IMR-90 (cell line): Measurements from ENCODE around the gene ABCA2. TPM values are rescaled to one million over a fixed set of nuclear protein-coding genes. Genes with fewer than 3 reads are reported as not detected.

Experiments
- ATAC-seq: fragments of 200-7000 bp; cut with Tn5 transposase; 2 replicates; pipeline ENCODE4 v1.9.1; 2020; ENCODE audit warnings: low read depth, mild to moderate bottlenecking, moderate library complexity
- BruUV-seq: library from RNA; stranded (reverse); fragments of 400-500 nt; replicated peaks from 2 replicates; lab custom pipeline; 2021; lab: Mats Ljungman, UMichigan
- CTCF ChIA-PET: fragments of 300-600 bp; formaldehyde crosslinking; extraction: SDS; loops from one replicate; lab custom pipeline; 2021; ENCODE audit warnings: antibody characterized with exemption; lab: Yijun Ruan, JAX
- POLR2A ChIA-PET: fragments of 300-600 bp; sonication (Branson Sonifier 250); formaldehyde crosslinking; loops from one replicate; lab custom pipeline; 2022; ENCODE audit warnings: antibody characterized with exemption; ENCODE audit not compliant: unreplicated experiment; lab: Charles Lee
- DNase-seq: peaks from one replicate; pipeline ENCODE4 v3.0.0; 2013
- H2AFZ ChIP-seq: replicated peaks from 2 replicates; pipeline ENCODE3; 2013; ENCODE audit warnings: low read length, mild to moderate bottlenecking; ENCODE audit not compliant: poor library complexity
- H2AK5ac ChIP-seq: 2 replicates; pipeline ENCODE4 v1.6.1; 2013; ENCODE audit warnings: low read depth, low read length, inconsistent platforms
- H2AK9ac ChIP-seq: replicated peaks from 2 replicates; pipeline ENCODE3; 2013; ENCODE audit warnings: mild to moderate bottlenecking, low read depth, low read length, moderate library complexity; ENCODE audit not compliant: poor library complexity
- H2BK120ac ChIP-seq: 2 replicates; pipeline ENCODE4 v1.6.1; 2013; ENCODE audit warnings: low read depth, low read length, inconsistent platforms
- H2BK15ac ChIP-seq: 3 replicates; pipeline ENCODE4 v1.6.1; 2013; ENCODE audit warnings: low read depth, low read length, inconsistent platforms
- H2BK20ac ChIP-seq: 2 replicates; pipeline ENCODE4 v1.6.1; 2013; ENCODE audit warnings: low read depth, mild to moderate bottlenecking, inconsistent platforms, low read length, moderate library complexity
- H2BK5ac ChIP-seq: 2 replicates; pipeline ENCODE4 v1.6.1; 2013; ENCODE audit warnings: mild to moderate bottlenecking, low read depth, low read length, inconsistent platforms; ENCODE audit not compliant: poor library complexity, severe bottlenecking
- H3K14ac ChIP-seq: replicated peaks from 2 replicates; pipeline ENCODE4 v1.6.1; 2013; ENCODE audit warnings: low read depth, low read length, inconsistent platforms
- H3K18ac ChIP-seq: 2 replicates; pipeline ENCODE4 v1.6.1; 2013; ENCODE audit warnings: low read depth, low read length, control low read depth
- H3K23ac ChIP-seq: 2 replicates; pipeline ENCODE4 v1.6.1; 2013; ENCODE audit warnings: low read depth, low read length, inconsistent platforms
- H3K27ac ChIP-seq: 2 replicates; pipeline ENCODE4 v1.5.1; 2013; ENCODE audit warnings: mild to moderate bottlenecking, control low read depth, low read length; ENCODE audit not compliant: insufficient read depth
- H3K27me3 ChIP-seq: 2 replicates; pipeline ENCODE4 v1.6.1; 2013; ENCODE audit warnings: low read length; ENCODE audit not compliant: control insufficient read depth, insufficient read depth
- H3K36me3 ChIP-seq: 2 replicates; pipeline ENCODE4 v1.6.1; 2013; ENCODE audit warnings: low read length, mixed read lengths; ENCODE audit not compliant: control insufficient read depth, insufficient read depth
- H3K4ac ChIP-seq: 2 replicates; pipeline ENCODE4 v1.6.1; 2013; ENCODE audit warnings: low read depth, low read length, inconsistent platforms
- H3K4me1 ChIP-seq: 2 replicates; pipeline ENCODE4 v1.6.1; 2013; ENCODE audit warnings: low read length, mixed read lengths; ENCODE audit not compliant: control insufficient read depth, insufficient read depth
- H3K4me2 ChIP-seq: 2 replicates; pipeline ENCODE4 v1.6.1; 2013; ENCODE audit warnings: low read depth, mild to moderate bottlenecking, control low read depth, low read length, moderate library complexity
- H3K4me3 ChIP-seq: 2 replicates; pipeline ENCODE4 v1.5.1; 2013; ENCODE audit warnings: low read depth, mild to moderate bottlenecking, control low read depth, low read length, moderate library complexity; ENCODE audit not compliant: insufficient read depth
- H3K56ac ChIP-seq: 2 replicates; pipeline ENCODE4 v1.6.1; 2013; ENCODE audit warnings: low read length, inconsistent platforms; ENCODE audit not compliant: insufficient read depth; ENCODE audit errors: extremely low read depth
- H3K79me1 ChIP-seq, 2 experiments: 2 replicates each; pipeline ENCODE4 v1.6.1; 2013; ENCODE audit warnings: low read length in 2 of 2, inconsistent platforms in 1 of 2, low read depth in 1 of 2
- H3K9ac ChIP-seq: 2 replicates; pipeline ENCODE4 v1.6.1; 2013; ENCODE audit warnings: low read depth, low read length, control low read depth
- H3K9me1 ChIP-seq: 2 replicates; pipeline ENCODE4 v1.6.1; 2013; ENCODE audit warnings: low read length, inconsistent platforms; ENCODE audit not compliant: insufficient read depth
- H3K9me3 ChIP-seq: 2 replicates; pipeline ENCODE4 v1.6.1; 2013; ENCODE audit warnings: low read length; ENCODE audit not compliant: control insufficient read depth, insufficient read depth
- H4K20me1 ChIP-seq: 2 replicates; pipeline ENCODE4 v1.6.1; 2013; ENCODE audit warnings: low read length, inconsistent platforms; ENCODE audit not compliant: insufficient read depth
- H4K5ac ChIP-seq: 2 replicates; pipeline ENCODE4 v1.6.1; 2013; ENCODE audit warnings: mild to moderate bottlenecking, low read depth, low read length, control low read depth
- H4K8ac ChIP-seq, 2 experiments: 2 replicates each; pipeline ENCODE4 v1.6.1; 2013; ENCODE audit warnings: low read depth in 2 of 2, low read length in 2 of 2, control low read depth in 1 of 2, inconsistent platforms in 1 of 2
- H4K91ac ChIP-seq: 2 replicates; pipeline ENCODE4 v1.6.1; 2013; ENCODE audit warnings: low read depth, low read length, inconsistent platforms; ENCODE audit not compliant: insufficient read depth
- BHLHE40 ChIP-seq: fragments of 150-350 bp; IDR thresholded peaks from 2 replicates; pipeline ENCODE4 v1.6.1; 2016; ENCODE audit warnings: mild to moderate bottlenecking, low read depth, low read length
- CEBPB ChIP-seq: IDR thresholded peaks from 2 replicates; pipeline ENCODE4 v1.6.1; 2012; ENCODE audit warnings: low read depth, low read length, improper control_type of control experiment
- CHD1 ChIP-seq: IDR thresholded peaks from 2 replicates; pipeline ENCODE4 v1.6.1; 2012; ENCODE audit warnings: low read depth, low read length, improper control_type of control experiment
- FOS ChIP-seq: fragments of 150-350 bp; IDR thresholded peaks from 2 replicates; pipeline ENCODE4 v1.6.1; 2016; ENCODE audit warnings: low read depth, low read length
- MAFK ChIP-seq: IDR thresholded peaks from 2 replicates; pipeline ENCODE4 v1.6.1; 2012; ENCODE audit warnings: low read depth, low read length, improper control_type of control experiment
- MAZ ChIP-seq: IDR thresholded peaks from 2 replicates; pipeline ENCODE4 v1.6.1; 2012; ENCODE audit warnings: low read depth, mild to moderate bottlenecking, low read length, improper control_type of control experiment, moderate library complexity, borderline replicate concordance
- MXI1 ChIP-seq: IDR thresholded peaks from 2 replicates; pipeline ENCODE4 v1.6.1; 2012; ENCODE audit warnings: low read depth, mild to moderate bottlenecking, low read length, moderate library complexity, borderline replicate concordance
- NFE2L2 ChIP-seq: fragments of 150-350 bp; IDR thresholded peaks from 2 replicates; pipeline ENCODE4 v1.6.1; 2016; ENCODE audit warnings: low read depth, mild to moderate bottlenecking, low read length
- POLR2A ChIP-seq: IDR thresholded peaks from 2 replicates; pipeline ENCODE4 v1.6.1; 2012; ENCODE audit warnings: mild to moderate bottlenecking, low read depth, low read length
- RAD21 ChIP-seq: IDR thresholded peaks from 2 replicates; pipeline ENCODE4 v1.6.1; 2012; ENCODE audit warnings: low read length, improper control_type of control experiment
- RCOR1 ChIP-seq: IDR thresholded peaks from 2 replicates; pipeline ENCODE4 v1.6.1; 2012; ENCODE audit warnings: mild to moderate bottlenecking, low read length, improper control_type of control experiment; ENCODE audit not compliant: insufficient replicate concordance
- RFX5 ChIP-seq: IDR thresholded peaks from 2 replicates; pipeline ENCODE4 v1.8.0; 2012; ENCODE audit warnings: low read depth, mild to moderate bottlenecking, low read length, moderate library complexity
- SMC3 ChIP-seq: fragments of 150-350 bp; IDR thresholded peaks from 2 replicates; pipeline ENCODE4 v1.6.1; 2016; ENCODE audit warnings: low read depth, mild to moderate bottlenecking, antibody characterized with exemption, low read length, moderate library complexity
- WGBS, 2 experiments: methylation state at CpG; one replicate each; pipeline versions ENCODE4 v1.1.5 to v1.1.7; 2013; ENCODE audit warnings: missing lambda C conversion rate in 2 of 2; ENCODE audit not compliant: insufficient read length in 1 of 2; ENCODE audit errors: extremely low coverage in 2 of 2; 5-methylcytosine and 5-hydroxymethylcytosine counted together
- dilution Hi-C: fragments of 300-500 bp; cut with HindIII; formaldehyde crosslinking; loops from one replicate; pipeline ENCODE4 v1.14.3; 2018; ENCODE audit warnings: low sequenced_read_pairs; ENCODE audit not compliant: unreplicated experiment
- in situ Hi-C: fragments of 300-500 bp; cut with MboI; formaldehyde crosslinking; loops from 3 replicates; pipeline ENCODE4 v1.14.3; 2019; ENCODE audit warnings: low sequenced_read_pairs, inconsistent platforms, mixed read lengths
- intact Hi-C: fragments of 100-400 bp; cut with micrococcal nuclease; formaldehyde crosslinking; loops from 2 replicates; pipeline ENCODE4 v1.10.0; 2022
- polyA plus RNA-seq, 3 experiments: library from polyadenylated mRNA; depleted of rRNA; stranded (reverse); fragments of >200 nt; gene quantifications; 2 replicates each; pipeline ENCODE4 v1.2.3, GENCODE V29; 2012; ENCODE audit warnings: low replicate concordance in 1 of 3
- total RNA-seq: library from RNA; depleted of rRNA; stranded (reverse); fragments of >200 nt; gene quantifications from 2 replicates; pipeline ENCODE4 v1.2.3, GENCODE V29; 2012
- TF ChIP-seq, protein P1 (sequence below): fragments of 150-350 bp; IDR thresholded peaks from 2 replicates; pipeline ENCODE4 v1.6.1; 2017; ENCODE audit warnings: mild to moderate bottlenecking, antibody characterized with exemption, low read length, low read depth
- TF ChIP-seq, protein P2 (sequence below): conservative IDR thresholded peaks from 2 replicates; pipeline ENCODE4 v1.5.1; 2012; ENCODE audit warnings: mild to moderate bottlenecking, low read depth, low read length, improper control_type of control experiment
- TF ChIP-seq, protein P3 (sequence below): fragments of 150-350 bp; IDR thresholded peaks from 2 replicates; pipeline ENCODE4 v1.6.1; 2016; ENCODE audit warnings: low read depth, mild to moderate bottlenecking, low read length, moderate library complexity, borderline replicate concordance

Gene ABCA2
- total and polyA plus RNA-seq, 2 of the 4 experiments (the other 2 are of a cell fraction) = 3.8 to 46.0 TPM

DNA sequence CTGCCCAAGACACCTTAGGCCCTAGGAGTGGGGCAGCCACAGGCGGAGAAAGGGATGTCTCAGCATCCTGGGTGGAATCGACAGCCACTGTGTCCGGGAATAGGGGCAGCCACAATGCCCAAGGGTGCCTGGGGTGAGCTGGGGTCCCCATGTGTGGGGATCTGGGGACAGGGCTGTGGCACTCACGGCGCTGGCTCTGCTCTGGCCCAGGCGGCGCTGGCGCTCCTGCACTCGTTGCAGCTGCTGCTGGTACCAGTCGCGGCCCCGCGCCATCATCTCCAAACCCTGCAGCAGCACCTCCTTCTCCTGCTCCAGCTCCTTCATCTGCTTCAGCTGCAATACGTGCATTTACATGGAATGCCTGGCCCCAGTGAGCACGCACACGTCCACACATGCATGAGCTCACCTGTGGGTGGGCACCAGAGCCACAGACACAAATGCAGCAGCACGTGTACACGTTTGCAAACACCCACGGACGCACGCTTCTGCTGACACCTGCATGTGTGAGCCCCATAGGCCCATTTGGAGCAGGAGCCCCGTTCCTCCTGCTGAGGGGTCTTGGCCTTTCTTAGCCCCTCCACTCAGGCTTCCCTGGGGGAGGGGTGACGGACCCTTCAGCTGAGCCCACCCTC lies 37.4 kb upstream of the ABCA2 start:
- Histone ChIP-seq H3K4me2 (no peak overlapping the region), H3K27me3 (no peaks in the 10 kb centered on the region; the same call in 1 of the 2 replicates), H2AFZ (no peak overlapping the region), H4K8ac (no peak overlapping the region), H3K9me3 (no peaks in the 10 kb centered on the region), H3K27ac (no peak overlapping the region), H3K4ac (no peak overlapping the region), H3K36me3 (no peaks in the 10 kb centered on the region), H3K56ac (no peak overlapping the region), H3K9ac (no peak overlapping the region), H3K23ac (no peak overlapping the region), H3K9me1 (no peaks in the 10 kb centered on the region), H4K91ac (no peak overlapping the region), H3K4me1 (peaks cover 3% of the 10 kb centered on the region; the same call in 1 of the 2 replicates), H4K5ac (no peak overlapping the region), H4K20me1 (no peaks in the 10 kb centered on the region), H3K18ac (no peak overlapping the region), H2AK5ac (no peak overlapping the region), H2BK120ac (no peak overlapping the region), H3K4me3 (no peak overlapping the region), H2BK5ac (no peak overlapping the region), H3K79me1 (peaks cover 2 to 11% of the 10 kb centered on the region in 2 experiments), H2BK20ac (no peak overlapping the region), H2AK9ac (no peak overlapping the region), H3K14ac (no peak overlapping the region), H2BK15ac (no peak overlapping the region)
- no peak for TF ChIP-seq CHD1
- no peak for TF ChIP-seq BHLHE40
- TF ChIP-seq FOS = no peak
- TF ChIP-seq RAD21 = no peak
- no peak for TF ChIP-seq MAFK
- TF ChIP-seq SMC3 = no peak
- TF ChIP-seq, protein P1, sequence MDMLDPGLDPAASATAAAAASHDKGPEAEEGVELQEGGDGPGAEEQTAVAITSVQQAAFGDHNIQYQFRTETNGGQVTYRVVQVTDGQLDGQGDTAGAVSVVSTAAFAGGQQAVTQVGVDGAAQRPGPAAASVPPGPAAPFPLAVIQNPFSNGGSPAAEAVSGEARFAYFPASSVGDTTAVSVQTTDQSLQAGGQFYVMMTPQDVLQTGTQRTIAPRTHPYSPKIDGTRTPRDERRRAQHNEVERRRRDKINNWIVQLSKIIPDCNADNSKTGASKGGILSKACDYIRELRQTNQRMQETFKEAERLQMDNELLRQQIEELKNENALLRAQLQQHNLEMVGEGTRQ = no peak
- TF ChIP-seq, protein P2, sequence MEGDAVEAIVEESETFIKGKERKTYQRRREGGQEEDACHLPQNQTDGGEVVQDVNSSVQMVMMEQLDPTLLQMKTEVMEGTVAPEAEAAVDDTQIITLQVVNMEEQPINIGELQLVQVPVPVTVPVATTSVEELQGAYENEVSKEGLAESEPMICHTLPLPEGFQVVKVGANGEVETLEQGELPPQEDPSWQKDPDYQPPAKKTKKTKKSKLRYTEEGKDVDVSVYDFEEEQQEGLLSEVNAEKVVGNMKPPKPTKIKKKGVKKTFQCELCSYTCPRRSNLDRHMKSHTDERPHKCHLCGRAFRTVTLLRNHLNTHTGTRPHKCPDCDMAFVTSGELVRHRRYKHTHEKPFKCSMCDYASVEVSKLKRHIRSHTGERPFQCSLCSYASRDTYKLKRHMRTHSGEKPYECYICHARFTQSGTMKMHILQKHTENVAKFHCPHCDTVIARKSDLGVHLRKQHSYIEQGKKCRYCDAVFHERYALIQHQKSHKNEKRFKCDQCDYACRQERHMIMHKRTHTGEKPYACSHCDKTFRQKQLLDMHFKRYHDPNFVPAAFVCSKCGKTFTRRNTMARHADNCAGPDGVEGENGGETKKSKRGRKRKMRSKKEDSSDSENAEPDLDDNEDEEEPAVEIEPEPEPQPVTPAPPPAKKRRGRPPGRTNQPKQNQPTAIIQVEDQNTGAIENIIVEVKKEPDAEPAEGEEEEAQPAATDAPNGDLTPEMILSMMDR = no peak
- no peak for TF ChIP-seq RCOR1
- no peak for TF ChIP-seq CEBPB
- TF ChIP-seq MAZ = no peak
- no peak for TF ChIP-seq MXI1
- TF ChIP-seq POLR2A = no peak
- TF ChIP-seq, protein P3, sequence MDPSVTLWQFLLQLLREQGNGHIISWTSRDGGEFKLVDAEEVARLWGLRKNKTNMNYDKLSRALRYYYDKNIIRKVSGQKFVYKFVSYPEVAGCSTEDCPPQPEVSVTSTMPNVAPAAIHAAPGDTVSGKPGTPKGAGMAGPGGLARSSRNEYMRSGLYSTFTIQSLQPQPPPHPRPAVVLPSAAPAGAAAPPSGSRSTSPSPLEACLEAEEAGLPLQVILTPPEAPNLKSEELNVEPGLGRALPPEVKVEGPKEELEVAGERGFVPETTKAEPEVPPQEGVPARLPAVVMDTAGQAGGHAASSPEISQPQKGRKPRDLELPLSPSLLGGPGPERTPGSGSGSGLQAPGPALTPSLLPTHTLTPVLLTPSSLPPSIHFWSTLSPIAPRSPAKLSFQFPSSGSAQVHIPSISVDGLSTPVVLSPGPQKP = no peak
- TF ChIP-seq RFX5 = no peak
- TF ChIP-seq NFE2L2 = no peak
- in situ Hi-C loops = no loop called here
- WGBS, 2 experiments = 96% methylated on average over 6 of the region's 23 CpGs; no CpG with 5 or more reads in 1 of the 2 experiments
- BruUV-seq = no TSS peak
- dilution Hi-C loops = no loop called here
- intact Hi-C loops = no loop called here
- ATAC-seq (no peak), DNase-seq (no peak)
- ChIA-PET CTCF (interaction anchor here (1.2 kb wide), 1 partner anchor 19 kb away, joined by 4 read pairs; the partner anchor contains the start of gene NPDC1), POLR2A (no interaction called here)
